Uterus (tissue), 4 donors: Measurements from ENCODE around the gene IGLL1. TPM values are rescaled to one million over a fixed set of nuclear protein-coding genes. Genes with fewer than 3 reads are reported as not detected.
"Not testable (repeated sequence)": the region's sequence is repeated elsewhere in the genome, so short reads cannot be mapped to it uniquely, and the experiment has no call there.

Source experiments
- DNase-seq, 2 donors: peaks; one replicate each; pipeline ENCODE4 v3.0.0-alpha.2; 2019 to 2020
- H3K27ac ChIP-seq, 2 donors: fragments of 200-600 bp; sonication (generic); 1 replicate in 1 of 2; 2 replicates in 1 of 2; pipeline ENCODE4 v1.5.1; 2016 to 2018
- H3K27me3 ChIP-seq, 2 donors: fragments of 200-600 bp; sonication (generic); one replicate each; pipeline ENCODE4 v1.5.1; 2018 to 2019; ENCODE audit warnings: control low read depth in 1 of 2
- H3K36me3 ChIP-seq, 2 donors: fragments of 200-600 bp; sonication (generic); one replicate each; pipeline ENCODE4 v1.5.1; 2019; ENCODE audit warnings: control low read depth in 1 of 2
- H3K4me1 ChIP-seq, 2 donors: fragments of 200-600 bp; sonication (generic); one replicate each; pipeline ENCODE4 v1.5.1; 2018 to 2019; ENCODE audit warnings: control low read depth in 1 of 2
- H3K4me3 ChIP-seq, 2 donors: fragments of 200-600 bp; sonication (generic); 1 replicate in 1 of 2; 2 replicates in 1 of 2; pipeline ENCODE4 v1.5.1; 2018 to 2019; ENCODE audit warnings: mild to moderate bottlenecking in 1 of 2
- H3K9me3 ChIP-seq, 2 donors: fragments of 200-600 bp; sonication (generic); one replicate each; pipeline ENCODE4 v1.5.1; 2019; ENCODE audit warnings: control low read depth in 1 of 2
- POLR2A ChIP-seq, 2 donors: fragments of 450-650 bp; IDR thresholded peaks; one replicate each; pipeline ENCODE4 v1.6.1; 2016; ENCODE audit warnings: antibody characterized with exemption in 2 of 2, mild to moderate bottlenecking in 1 of 2, moderate library complexity in 1 of 2
- intact Hi-C: fragments of 100-400 bp; cut with DNase I; formaldehyde crosslinking; loops from one replicate; pipeline ENCODE4 v1.15.1; 2023; ENCODE audit warnings: low total_unique reads
- total RNA-seq, 4 donors: library from RNA; depleted of rRNA in 3 of 4; stranded (reverse); fragments of >200 nt in 3 of 4; gene quantifications; one replicate each; pipeline versions ENCODE4 v1.1.0 to v1.2.4, GENCODE V29; 2014 to 2023
- TF ChIP-seq, protein P1 (sequence below), 4 experiments: fragments of 200-600 bp in 2 of 4; fragments of 450-650 bp in 2 of 4; sonication (generic) in 2 of 4; IDR thresholded peaks; one replicate each; pipeline ENCODE4 v1.5.1; 2016 to 2019; ENCODE audit warnings: antibody characterized with exemption in 4 of 4, mild to moderate bottlenecking in 2 of 4, moderate library complexity in 1 of 4
- donor health status: DM: yes; HTN: yes; CAD: no.

IGLL1 gene
- under 1 TPM in 1 of 4 donors, not detected in 3; 0.48 TPM for total RNA-seq

DNA sequence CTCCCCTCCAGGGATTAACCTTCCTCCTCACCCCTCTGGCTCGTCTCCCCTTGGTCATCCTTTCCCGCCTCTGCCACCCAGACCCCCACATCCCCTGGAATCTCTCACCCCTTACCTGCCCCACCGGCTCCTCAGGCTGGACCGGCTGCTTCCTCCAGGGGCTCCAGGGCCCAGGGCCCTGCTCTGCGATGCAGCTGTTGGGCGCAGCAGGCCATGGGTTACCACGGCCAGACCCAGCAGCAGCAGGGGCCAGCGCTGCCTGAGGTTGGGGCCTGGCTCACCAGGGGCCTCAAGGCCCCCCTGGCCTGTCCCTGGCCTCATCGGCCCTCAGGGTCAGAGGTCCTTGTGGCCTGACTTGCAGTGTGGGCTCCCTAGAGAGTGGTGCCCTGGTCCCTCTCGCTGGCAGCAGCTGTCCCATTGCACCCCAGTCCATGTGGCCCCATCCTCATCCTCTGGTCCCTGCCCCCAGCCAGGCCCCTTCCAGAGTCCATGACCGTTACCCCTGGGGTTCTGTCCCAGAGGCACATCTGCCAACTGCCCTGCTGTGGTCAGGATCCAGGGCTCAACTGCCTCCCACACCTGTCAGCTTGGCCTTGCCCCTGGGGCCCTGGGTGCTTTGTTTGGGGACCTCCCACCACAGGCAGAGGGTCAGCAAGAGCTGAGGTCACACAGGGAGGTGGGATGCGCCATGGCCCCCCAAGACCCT, at the start of gene IGLL1:
TSS of gene IGLL1 (minus strand) at position 421 of the 706 bp plus-strand sequence. CDS start at position 321, 100 bp downstream.
- Histone ChIP-seq H3K4me3 (no peak within 1 kb of the TSS), H3K27ac (no peak within 1 kb of the TSS), H3K36me3 (no peaks in the 10 kb centered on the region), H3K9me3 (no peaks in the 10 kb centered on the region), H3K27me3 (no peaks in the 10 kb centered on the region), H3K4me1 (no peaks in the 10 kb centered on the region)
- TF ChIP-seq, protein P1, sequence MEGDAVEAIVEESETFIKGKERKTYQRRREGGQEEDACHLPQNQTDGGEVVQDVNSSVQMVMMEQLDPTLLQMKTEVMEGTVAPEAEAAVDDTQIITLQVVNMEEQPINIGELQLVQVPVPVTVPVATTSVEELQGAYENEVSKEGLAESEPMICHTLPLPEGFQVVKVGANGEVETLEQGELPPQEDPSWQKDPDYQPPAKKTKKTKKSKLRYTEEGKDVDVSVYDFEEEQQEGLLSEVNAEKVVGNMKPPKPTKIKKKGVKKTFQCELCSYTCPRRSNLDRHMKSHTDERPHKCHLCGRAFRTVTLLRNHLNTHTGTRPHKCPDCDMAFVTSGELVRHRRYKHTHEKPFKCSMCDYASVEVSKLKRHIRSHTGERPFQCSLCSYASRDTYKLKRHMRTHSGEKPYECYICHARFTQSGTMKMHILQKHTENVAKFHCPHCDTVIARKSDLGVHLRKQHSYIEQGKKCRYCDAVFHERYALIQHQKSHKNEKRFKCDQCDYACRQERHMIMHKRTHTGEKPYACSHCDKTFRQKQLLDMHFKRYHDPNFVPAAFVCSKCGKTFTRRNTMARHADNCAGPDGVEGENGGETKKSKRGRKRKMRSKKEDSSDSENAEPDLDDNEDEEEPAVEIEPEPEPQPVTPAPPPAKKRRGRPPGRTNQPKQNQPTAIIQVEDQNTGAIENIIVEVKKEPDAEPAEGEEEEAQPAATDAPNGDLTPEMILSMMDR (IDR thresholded peaks at IDR 0.05), result no peak
- no peak for TF ChIP-seq POLR2A (IDR thresholded peaks at IDR 0.05)
- intact Hi-C loops, result no loop called here
- no peak for DNase-seq

DNA sequence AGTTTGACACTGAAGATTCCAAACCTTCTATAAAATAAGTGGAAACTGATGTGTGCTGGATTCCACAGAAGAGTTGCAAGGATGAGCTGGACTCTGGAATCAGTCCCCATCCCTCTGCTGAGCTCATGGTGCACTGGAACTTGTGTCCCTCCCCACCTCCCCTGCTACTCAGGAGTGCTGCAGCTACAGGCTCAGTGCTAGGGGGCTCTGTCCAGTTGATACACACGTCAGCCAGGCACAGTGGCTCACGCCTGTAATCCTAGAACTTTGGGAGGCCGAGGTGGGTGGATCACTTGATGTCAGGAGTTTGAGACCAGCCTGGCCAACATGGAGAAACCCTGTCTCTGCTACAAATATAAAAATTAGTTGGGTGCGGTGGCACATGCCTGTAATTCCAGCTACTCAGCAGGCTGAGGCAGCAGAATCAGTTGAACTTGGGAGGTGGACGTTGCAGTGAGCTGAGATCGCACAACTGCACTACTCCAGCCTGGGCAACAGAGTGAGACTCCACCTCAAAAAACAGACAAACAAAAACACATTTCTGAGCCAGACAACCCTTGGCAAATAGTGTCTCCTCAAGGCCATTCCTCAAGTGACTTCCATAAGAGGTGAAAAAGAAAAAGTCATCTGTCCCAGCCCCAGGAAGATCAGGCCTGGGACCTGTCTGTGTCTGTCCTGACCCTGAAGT, 48.1 kb upstream of the IGLL1 start:
- DNase-seq, H3K36me3 ChIP-seq, H3K4me1 ChIP-seq, H3K27ac ChIP-seq, intact Hi-C loops, H3K4me3 ChIP-seq, H3K9me3 ChIP-seq, H3K27me3 ChIP-seq: not testable (repeated sequence)

DNA sequence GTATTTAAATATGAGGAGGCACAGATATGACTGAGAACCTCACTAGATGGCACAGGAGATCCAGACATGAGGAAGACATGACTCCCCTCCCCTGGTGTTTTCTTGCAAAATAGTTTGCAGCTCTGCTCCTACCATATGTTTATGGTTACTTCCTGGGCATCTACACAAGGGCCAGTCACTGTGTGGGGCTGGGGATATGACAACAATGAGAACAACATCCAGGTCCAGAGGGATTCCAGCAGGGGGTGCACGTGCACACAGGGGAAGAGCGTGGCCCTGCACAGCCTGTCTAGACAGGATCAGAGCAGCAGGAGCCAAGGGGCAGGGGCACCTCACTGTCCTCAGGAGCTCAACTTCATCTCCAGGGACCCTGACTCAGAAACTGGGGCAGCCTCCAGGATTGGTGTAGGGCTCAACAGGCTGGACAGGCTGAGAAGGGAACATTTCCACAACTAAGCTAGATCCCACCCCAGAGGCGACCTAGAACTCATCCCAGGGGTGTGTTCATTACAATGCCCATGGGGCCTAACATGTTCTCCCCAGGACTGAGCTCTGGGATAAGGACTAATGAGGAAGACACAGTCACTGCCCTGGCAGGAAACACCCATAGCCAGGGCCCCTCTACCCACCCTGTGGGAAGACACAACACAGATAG, 47.4 kb upstream of the IGLL1 start:
- H3K4me3 ChIP-seq, H3K27me3 ChIP-seq, H3K9me3 ChIP-seq, H3K36me3 ChIP-seq, H3K4me1 ChIP-seq, H3K27ac ChIP-seq, DNase-seq, intact Hi-C loops: not testable (repeated sequence)

DNA sequence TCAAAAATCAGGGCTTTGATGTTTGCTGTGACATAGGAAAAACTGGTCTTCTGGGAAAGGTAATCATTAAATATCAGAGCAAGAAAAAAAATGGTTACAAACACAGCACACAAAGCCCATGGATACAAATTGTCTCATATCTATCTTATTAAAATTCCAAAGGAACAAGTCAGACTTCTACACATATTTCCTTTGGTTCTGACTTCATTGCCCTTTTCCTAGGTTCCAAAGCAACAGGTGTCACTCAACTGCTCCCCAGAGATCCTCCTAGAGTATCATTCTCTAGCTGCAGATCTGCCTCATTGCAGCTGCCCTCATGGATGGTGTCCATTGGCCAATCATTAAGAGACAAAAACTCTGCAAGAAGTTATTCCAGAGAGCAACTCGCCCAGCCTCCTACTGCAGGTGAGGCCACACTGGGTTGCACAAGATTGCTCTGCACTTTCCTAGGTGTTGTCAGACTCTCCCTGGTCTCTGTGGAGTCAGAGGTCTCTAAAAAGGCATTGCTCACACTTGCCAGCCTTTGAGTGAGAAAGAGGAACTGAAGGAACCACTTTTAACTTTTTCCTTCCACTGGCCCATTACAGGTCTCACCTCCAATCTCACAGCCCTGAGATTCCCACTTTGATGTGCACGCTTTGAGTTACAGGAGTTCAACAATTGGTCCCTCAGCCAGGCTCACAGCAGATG, 46.3 kb upstream of the IGLL1 start:
- no peak overlapping the region for H3K27ac ChIP-seq
- no peak overlapping the region for H3K4me3 ChIP-seq
- no peaks in the 10 kb centered on the region for H3K9me3 ChIP-seq
- intact Hi-C loops, result no loop called here
- TF ChIP-seq, protein P1 (IDR thresholded peaks at IDR 0.05), result no peak
- TF ChIP-seq POLR2A (IDR thresholded peaks at IDR 0.05), result no peak
- DNase-seq, result no peak
- no peaks in the 10 kb centered on the region for H3K27me3 ChIP-seq
- H3K36me3 ChIP-seq, result no peaks in the 10 kb centered on the region
- no peaks in the 10 kb centered on the region for H3K4me1 ChIP-seq

DNA sequence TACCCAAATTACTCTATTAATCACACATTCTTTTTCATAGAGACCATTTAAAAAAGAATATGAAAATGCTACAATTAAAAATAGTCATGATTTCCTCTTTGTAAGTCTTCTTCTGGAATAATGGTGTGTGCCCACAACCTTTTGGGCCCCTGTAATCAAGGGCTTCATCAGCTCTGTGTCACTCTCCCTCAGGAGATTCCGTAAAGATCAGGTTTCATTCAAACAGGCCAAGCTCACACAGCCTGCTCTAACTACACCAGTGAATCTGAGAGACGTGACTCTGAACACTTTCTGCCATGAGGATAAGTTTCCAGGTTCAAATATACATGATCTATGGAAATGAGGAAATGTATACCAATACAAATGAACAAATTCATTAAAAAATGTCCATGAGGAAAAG, 42.5 kb upstream of the IGLL1 start:
- no peaks in the 10 kb centered on the region for H3K4me1 ChIP-seq
- H3K27ac ChIP-seq, result no peak overlapping the region
- H3K27me3 ChIP-seq, result no peaks in the 10 kb centered on the region
- no peak overlapping the region for H3K4me3 ChIP-seq
- intact Hi-C loops, result no loop called here
- DNase-seq, result no peak
- no peaks in the 10 kb centered on the region for H3K9me3 ChIP-seq
- TF ChIP-seq POLR2A (IDR thresholded peaks at IDR 0.05), result no peak
- TF ChIP-seq, protein P1 (IDR thresholded peaks at IDR 0.05), result no peak
- no peaks in the 10 kb centered on the region for H3K36me3 ChIP-seq

DNA sequence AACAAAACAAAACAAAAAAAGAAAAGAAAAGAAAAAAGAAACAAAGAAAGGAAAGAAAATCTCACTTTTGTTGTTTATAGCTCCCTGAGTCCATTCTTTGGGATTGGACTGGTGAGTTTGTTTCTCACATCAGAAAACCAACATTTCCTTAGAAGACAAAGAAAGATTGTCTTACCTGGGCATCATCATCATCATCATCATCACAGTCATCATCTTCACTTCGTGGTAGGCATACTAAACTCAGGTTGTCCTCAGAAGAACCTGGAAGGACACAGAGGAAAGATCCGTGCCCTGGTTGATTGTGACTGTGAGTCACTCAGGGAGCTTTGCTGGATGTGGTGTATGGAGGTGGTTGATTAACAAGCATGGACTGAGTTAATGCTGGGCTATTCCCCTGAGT, 41.8 kb upstream of the IGLL1 start:
- H3K4me1 ChIP-seq, H3K9me3 ChIP-seq, H3K36me3 ChIP-seq, H3K27ac ChIP-seq, H3K4me3 ChIP-seq, DNase-seq, intact Hi-C loops, H3K27me3 ChIP-seq: not testable (repeated sequence)
